KMS-11 (cell line): ENCODE data around the gene DYNLT1.

Experiments
- H2AFZ ChIP-seq: fragments of 200-600 bp; sonication (generic); 2 replicates; pipeline ENCODE4 v1.6.1; 2016; ENCODE audit warnings: antibody characterized with exemption, mixed run types, low read depth
- H3K27ac ChIP-seq: fragments of 200-600 bp; sonication (generic); 2 replicates; pipeline ENCODE4 v1.6.1; 2016; ENCODE audit warnings: mild to moderate bottlenecking, mixed run types
- H3K27me3 ChIP-seq: fragments of 200-600 bp; sonication (generic); 2 replicates; pipeline ENCODE4 v1.6.1; 2017; ENCODE audit warnings: mild to moderate bottlenecking, low read depth, mixed run types, moderate library complexity; ENCODE audit not compliant: insufficient read depth
- H3K36me3 ChIP-seq: fragments of 200-600 bp; sonication (generic); 2 replicates; pipeline ENCODE4 v1.6.1; 2017; ENCODE audit warnings: mild to moderate bottlenecking, mixed run types; ENCODE audit not compliant: insufficient read depth
- H3K4me1 ChIP-seq: fragments of 200-600 bp; sonication (generic); 2 replicates; pipeline ENCODE4 v1.6.1; 2016; ENCODE audit warnings: mild to moderate bottlenecking, low read depth, mixed run types; ENCODE audit not compliant: poor library complexity, severe bottlenecking
- H3K4me2 ChIP-seq: fragments of 200-600 bp; sonication (generic); 2 replicates; pipeline ENCODE4 v1.7.0; 2016; ENCODE audit warnings: mild to moderate bottlenecking, mixed run types
- H3K4me3 ChIP-seq: fragments of 200-600 bp; sonication (generic); IDR thresholded peaks from 2 replicates; pipeline ENCODE4 v1.6.1; 2017; ENCODE audit warnings: low read depth, low read length, mixed read lengths; ENCODE audit not compliant: insufficient read depth
- H3K79me2 ChIP-seq: fragments of 200-600 bp; sonication (generic); 2 replicates; pipeline ENCODE4 v1.6.1; 2016; ENCODE audit warnings: low read depth, mixed run types; ENCODE audit not compliant: insufficient read depth
- H3K9ac ChIP-seq: fragments of 200-600 bp; sonication (generic); 2 replicates; pipeline ENCODE4 v1.6.1; 2016; ENCODE audit warnings: mild to moderate bottlenecking, mixed run types
- H4K20me1 ChIP-seq: fragments of 200-600 bp; sonication (generic); 2 replicates; pipeline ENCODE4 v1.6.1; 2016; ENCODE audit warnings: mild to moderate bottlenecking, mixed run types; ENCODE audit not compliant: insufficient read depth
- TF ChIP-seq, protein P1 (sequence below): fragments of 200-600 bp; sonication (generic); conservative IDR thresholded peaks from 2 replicates; pipeline ENCODE4 v1.6.1; 2017; ENCODE audit warnings: low read depth, mild to moderate bottlenecking, antibody characterized with exemption, low read length, moderate library complexity, mixed read lengths

The DYNLT1 gene

DNA sequence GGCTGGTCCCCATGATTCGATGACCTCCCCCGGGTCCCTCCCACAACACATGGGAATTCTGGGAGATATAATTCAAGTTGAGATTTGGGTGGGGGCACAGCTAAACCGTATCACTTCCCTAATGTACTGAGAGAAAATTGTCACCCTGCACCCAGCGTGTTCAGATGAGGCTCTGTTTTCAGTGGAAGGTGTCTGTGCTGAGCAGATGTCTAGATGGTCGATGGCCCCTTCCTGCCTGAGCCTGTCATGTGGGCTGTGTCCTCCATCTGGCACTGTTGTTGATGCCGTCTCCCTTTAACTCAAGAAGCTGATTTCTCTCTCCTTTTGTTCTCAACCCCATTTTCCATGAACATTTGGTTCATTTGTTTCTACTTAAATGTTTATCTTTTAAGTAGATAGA lies 47.7 kb downstream of the DYNLT1 start:
- no peak overlapping the region for H3K9ac ChIP-seq
- no peaks in the 10 kb centered on the region for H3K79me2 ChIP-seq
- no peak overlapping the region for H3K27ac ChIP-seq
- no peaks in the 10 kb centered on the region for H3K36me3 ChIP-seq
- H2AFZ ChIP-seq, result no peak overlapping the region
- no peak overlapping the region for H3K4me2 ChIP-seq
- no peaks in the 10 kb centered on the region for H4K20me1 ChIP-seq
- no peak overlapping the region for H3K4me3 ChIP-seq
- TF ChIP-seq, protein P1, sequence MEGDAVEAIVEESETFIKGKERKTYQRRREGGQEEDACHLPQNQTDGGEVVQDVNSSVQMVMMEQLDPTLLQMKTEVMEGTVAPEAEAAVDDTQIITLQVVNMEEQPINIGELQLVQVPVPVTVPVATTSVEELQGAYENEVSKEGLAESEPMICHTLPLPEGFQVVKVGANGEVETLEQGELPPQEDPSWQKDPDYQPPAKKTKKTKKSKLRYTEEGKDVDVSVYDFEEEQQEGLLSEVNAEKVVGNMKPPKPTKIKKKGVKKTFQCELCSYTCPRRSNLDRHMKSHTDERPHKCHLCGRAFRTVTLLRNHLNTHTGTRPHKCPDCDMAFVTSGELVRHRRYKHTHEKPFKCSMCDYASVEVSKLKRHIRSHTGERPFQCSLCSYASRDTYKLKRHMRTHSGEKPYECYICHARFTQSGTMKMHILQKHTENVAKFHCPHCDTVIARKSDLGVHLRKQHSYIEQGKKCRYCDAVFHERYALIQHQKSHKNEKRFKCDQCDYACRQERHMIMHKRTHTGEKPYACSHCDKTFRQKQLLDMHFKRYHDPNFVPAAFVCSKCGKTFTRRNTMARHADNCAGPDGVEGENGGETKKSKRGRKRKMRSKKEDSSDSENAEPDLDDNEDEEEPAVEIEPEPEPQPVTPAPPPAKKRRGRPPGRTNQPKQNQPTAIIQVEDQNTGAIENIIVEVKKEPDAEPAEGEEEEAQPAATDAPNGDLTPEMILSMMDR, result no peak
- no peaks in the 10 kb centered on the region for H3K4me1 ChIP-seq
- H3K27me3 ChIP-seq, result no peaks in the 10 kb centered on the region

DNA sequence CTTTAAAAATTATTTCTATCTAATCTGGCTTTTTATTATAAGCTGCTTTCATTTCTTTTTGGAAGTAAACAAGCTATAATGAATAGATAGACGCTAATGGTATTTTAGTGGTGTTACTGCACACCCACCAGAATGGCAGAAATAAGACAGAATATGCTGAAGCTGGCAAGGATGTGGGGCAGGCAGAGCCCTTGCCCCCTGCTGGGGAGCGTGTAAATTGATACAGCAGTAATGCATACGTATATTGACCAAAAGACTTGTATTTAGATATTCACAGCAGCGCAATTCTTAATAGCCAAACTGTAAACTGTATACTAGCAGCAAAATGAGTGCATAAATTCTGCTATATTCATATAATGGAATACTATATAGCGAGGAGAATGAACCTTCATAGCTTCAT lies 49.3 kb downstream of the DYNLT1 start:
- Histone ChIP-seq H3K36me3 (no peaks in the 10 kb centered on the region), H3K4me3 (no peak overlapping the region), H3K27me3 (no peaks in the 10 kb centered on the region), H3K79me2 (no peaks in the 10 kb centered on the region), H3K4me1 (no peaks in the 10 kb centered on the region), H3K4me2 (no peak overlapping the region), H3K27ac (no peak overlapping the region), H4K20me1 (no peaks in the 10 kb centered on the region), H3K9ac (no peak overlapping the region), H2AFZ (no peak overlapping the region)
- TF ChIP-seq, protein P1, result no peak

DNA sequence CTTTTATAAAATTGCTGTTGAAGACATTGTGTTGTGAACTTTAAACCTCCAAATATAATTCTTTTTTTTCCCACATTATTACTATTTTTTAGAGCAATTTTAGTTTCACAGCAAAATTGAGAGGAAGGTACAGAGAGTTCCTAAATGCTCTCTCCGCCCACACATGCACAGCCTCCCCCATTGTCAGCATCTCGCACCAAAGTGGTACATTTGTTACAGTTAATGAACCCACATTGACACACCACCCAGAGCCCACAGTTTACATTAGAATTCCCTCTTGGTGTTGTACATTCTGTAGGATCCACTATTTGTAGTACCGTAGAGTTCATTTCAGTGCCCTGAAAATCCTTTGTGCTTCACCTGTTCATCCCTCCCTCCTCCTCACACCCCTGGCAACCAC lies 50.9 kb downstream of the DYNLT1 start:
- TF ChIP-seq, protein P1, result no peak
- Histone ChIP-seq H3K27ac (no peak overlapping the region), H3K9ac (no peak overlapping the region), H3K36me3 (no peaks in the 10 kb centered on the region), H3K4me3 (no peak overlapping the region), H2AFZ (no peak overlapping the region), H3K4me1 (no peaks in the 10 kb centered on the region), H3K79me2 (no peaks in the 10 kb centered on the region), H3K27me3 (no peaks in the 10 kb centered on the region), H4K20me1 (no peaks in the 10 kb centered on the region), H3K4me2 (no peak overlapping the region)

DNA sequence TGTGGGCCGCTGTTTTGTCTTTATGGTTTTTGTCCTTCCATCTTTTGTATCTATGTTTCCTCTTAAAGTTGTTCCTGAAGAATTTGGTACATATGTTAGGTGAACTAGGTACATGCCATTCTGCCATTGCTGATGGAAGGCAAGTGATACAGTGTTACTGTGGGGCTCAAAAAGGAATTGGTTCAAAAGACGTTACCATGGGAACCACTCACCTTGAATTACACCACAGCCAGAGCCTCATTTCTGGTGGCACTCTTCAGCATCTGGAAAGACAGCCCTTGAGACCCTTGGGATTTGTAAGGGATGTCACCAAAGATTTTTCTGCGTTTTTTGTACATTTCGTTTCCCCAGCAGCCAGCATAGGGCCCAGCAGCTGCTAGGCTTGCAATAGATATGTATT lies 52.7 kb downstream of the DYNLT1 start:
- Histone ChIP-seq H3K27ac (no peak overlapping the region), H3K36me3 (no peaks in the 10 kb centered on the region)

More for the DNA sequence above, 52.7 kb downstream of the DYNLT1 start:
- Histone ChIP-seq H3K79me2 (no peaks in the 10 kb centered on the region), H3K4me3 (no peak overlapping the region), H2AFZ (no peak overlapping the region), H3K4me1 (no peaks in the 10 kb centered on the region), H3K9ac (no peak overlapping the region), H3K27me3 (no peaks in the 10 kb centered on the region), H4K20me1 (no peaks in the 10 kb centered on the region), H3K4me2 (no peak overlapping the region)
- TF ChIP-seq, protein P1, result no peak
